Endothelial cell of umbilical vein (primary cell): ENCODE results near the gene STN1.

Source experiments
- GATA2 ChIP-seq: IDR thresholded peaks from 2 replicates; pipeline ENCODE4 v1.7.0; 2011; ENCODE audit warnings: low read depth, mild to moderate bottlenecking, moderate library complexity, mixed read lengths, low read length; ENCODE audit not compliant: insufficient read length, insufficient read depth
- TF ChIP-seq, protein P1 (sequence below), 2 donors: IDR thresholded peaks; 1 replicate in 1 of 2; 2 replicates in 1 of 2; pipeline ENCODE4 v1.5.1; 2011; ENCODE audit warnings: low read length in 2 of 2, mild to moderate bottlenecking in 2 of 2, moderate library complexity in 2 of 2, control low read depth in 1 of 2, inconsistent platforms in 1 of 2, low read depth in 1 of 2; ENCODE audit not compliant: insufficient read depth in 1 of 2; ENCODE audit errors: extremely low read depth in 1 of 2
- TF ChIP-seq, protein P2 (sequence below): IDR thresholded peaks from 2 replicates; pipeline ENCODE4 v1.6.1; 2011; ENCODE audit not compliant: insufficient read depth, insufficient read length

DNA sequence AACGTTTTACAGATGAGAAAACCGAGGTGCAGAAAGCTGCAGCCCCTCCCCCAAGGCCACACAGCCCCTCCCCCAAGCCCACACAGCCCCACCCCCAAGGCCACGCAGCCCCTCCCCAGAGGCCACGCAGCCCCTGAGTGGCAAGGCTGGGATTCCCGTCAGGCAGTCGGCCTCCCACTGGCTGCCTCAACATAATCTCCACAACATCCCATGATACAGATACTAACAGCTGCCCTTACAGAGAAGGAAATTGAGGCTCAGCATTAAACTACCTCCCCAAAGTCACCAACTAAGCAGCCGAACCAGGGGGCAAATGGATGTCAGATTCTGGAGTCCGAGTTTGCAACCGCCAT lies 78.5 kb downstream of the STN1 start:
- TF ChIP-seq, protein P1, sequence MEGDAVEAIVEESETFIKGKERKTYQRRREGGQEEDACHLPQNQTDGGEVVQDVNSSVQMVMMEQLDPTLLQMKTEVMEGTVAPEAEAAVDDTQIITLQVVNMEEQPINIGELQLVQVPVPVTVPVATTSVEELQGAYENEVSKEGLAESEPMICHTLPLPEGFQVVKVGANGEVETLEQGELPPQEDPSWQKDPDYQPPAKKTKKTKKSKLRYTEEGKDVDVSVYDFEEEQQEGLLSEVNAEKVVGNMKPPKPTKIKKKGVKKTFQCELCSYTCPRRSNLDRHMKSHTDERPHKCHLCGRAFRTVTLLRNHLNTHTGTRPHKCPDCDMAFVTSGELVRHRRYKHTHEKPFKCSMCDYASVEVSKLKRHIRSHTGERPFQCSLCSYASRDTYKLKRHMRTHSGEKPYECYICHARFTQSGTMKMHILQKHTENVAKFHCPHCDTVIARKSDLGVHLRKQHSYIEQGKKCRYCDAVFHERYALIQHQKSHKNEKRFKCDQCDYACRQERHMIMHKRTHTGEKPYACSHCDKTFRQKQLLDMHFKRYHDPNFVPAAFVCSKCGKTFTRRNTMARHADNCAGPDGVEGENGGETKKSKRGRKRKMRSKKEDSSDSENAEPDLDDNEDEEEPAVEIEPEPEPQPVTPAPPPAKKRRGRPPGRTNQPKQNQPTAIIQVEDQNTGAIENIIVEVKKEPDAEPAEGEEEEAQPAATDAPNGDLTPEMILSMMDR (IDR thresholded peaks at IDR 0.05; ENCODE audit: extremely low read depth in 1 of 2, insufficient read depth in 1 of 2, low read depth in 1 of 2, low read length in 2 of 2), result no peak
- TF ChIP-seq, protein P2, sequence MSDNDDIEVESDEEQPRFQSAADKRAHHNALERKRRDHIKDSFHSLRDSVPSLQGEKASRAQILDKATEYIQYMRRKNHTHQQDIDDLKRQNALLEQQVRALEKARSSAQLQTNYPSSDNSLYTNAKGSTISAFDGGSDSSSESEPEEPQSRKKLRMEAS, result no peak
- TF ChIP-seq GATA2, result no peak
